ENCODE measurements around the gene SLC36A3. TPM values are rescaled to one million over a fixed set of nuclear protein-coding genes. Genes with fewer than 3 reads are reported as not detected.

SLC36A3 gene
- total and polyA plus RNA-seq, 2 donors (not counting 1 experiment from before 2014, with no cell fraction given), result not detected

DNA sequence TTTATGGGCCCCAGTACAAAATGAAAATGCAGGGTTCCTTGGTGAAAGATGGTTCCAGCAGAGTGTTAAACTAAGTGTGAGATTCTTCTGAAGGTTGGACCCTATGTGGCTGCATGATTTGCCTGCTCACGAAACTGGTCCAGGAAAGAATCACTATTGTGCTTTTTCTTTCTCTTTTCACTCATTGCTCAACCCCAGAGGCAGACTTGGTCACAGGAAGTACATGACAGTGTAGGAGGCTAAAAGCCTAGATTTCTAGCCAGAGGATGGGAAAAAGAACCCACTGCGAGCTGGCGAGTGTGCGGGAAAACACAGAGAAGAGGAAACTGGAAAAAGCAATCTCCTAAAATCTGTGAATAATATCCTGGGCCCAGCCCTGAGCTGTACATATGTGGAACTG lies 25.2 kb upstream of the SLC36A3 start:
- Histone ChIP-seq H3K4me2 (replicated peaks; ENCODE audit: low read depth, low read length, poor library complexity, severe bottlenecking) (no peak overlapping the region), H3K4me3 (ENCODE audit: control extremely low read depth in 1 of 5, extremely low read depth in 1 of 5, insufficient read depth in 1 of 5, low read depth in 2 of 5, low read length in 4 of 5) (no peak overlapping the region), H4K20me1 (ENCODE audit: control insufficient read depth, insufficient read depth, low read length, poor library complexity, severe bottlenecking) (no peaks in the 10 kb centered on the region), H3K4me1 (ENCODE audit: control insufficient read depth in 2 of 2, insufficient read depth in 2 of 2, low read length in 2 of 2) (no peaks in the 10 kb centered on the region), H3K27me3 (replicated peaks in 1 of 4; ENCODE audit: control extremely low read depth in 1 of 4, control insufficient read depth in 3 of 4, insufficient read depth in 4 of 4, low read length in 3 of 4) (peaks cover 0 to 3% (median 0%) of the 10 kb centered on the region in 4 experiments), H3K79me2 (ENCODE audit: control insufficient read depth, insufficient read depth, low read length) (no peaks in the 10 kb centered on the region), H2AFZ (ENCODE audit: insufficient read depth, low read depth, low read length, poor library complexity, severe bottlenecking) (no peak overlapping the region), H3K36me3 (replicated peaks in 1 of 2; ENCODE audit: control extremely low read depth in 1 of 2, control insufficient read depth in 1 of 2, extremely low read depth in 1 of 2, insufficient read depth in 2 of 2, low read length in 1 of 2) (no peaks in the 10 kb centered on the region), H3K27ac (ENCODE audit: low read length in 2 of 2) (no peak overlapping the region), H3K9me3 (ENCODE audit: control extremely low read depth in 1 of 3, control insufficient read depth in 2 of 3, insufficient read depth in 1 of 3, low read length in 2 of 3) (no peaks in the 10 kb centered on the region), H3K9ac (ENCODE audit: low read length) (no peak overlapping the region)
- Mint-ChIP-seq H3K4me1 (no peaks in the 10 kb centered on the region), H3K4me3 (no peak overlapping the region), H3K9me3 (ENCODE audit: insufficient read depth) (no peaks in the 10 kb centered on the region), H3K27ac (no peak overlapping the region), H3K27me3 (peaks cover 13% of the 10 kb centered on the region)
- TF ChIP-seq, protein P1, sequence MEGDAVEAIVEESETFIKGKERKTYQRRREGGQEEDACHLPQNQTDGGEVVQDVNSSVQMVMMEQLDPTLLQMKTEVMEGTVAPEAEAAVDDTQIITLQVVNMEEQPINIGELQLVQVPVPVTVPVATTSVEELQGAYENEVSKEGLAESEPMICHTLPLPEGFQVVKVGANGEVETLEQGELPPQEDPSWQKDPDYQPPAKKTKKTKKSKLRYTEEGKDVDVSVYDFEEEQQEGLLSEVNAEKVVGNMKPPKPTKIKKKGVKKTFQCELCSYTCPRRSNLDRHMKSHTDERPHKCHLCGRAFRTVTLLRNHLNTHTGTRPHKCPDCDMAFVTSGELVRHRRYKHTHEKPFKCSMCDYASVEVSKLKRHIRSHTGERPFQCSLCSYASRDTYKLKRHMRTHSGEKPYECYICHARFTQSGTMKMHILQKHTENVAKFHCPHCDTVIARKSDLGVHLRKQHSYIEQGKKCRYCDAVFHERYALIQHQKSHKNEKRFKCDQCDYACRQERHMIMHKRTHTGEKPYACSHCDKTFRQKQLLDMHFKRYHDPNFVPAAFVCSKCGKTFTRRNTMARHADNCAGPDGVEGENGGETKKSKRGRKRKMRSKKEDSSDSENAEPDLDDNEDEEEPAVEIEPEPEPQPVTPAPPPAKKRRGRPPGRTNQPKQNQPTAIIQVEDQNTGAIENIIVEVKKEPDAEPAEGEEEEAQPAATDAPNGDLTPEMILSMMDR (IDR thresholded peaks at IDR 0.05), result no peak
- no peak for TF ChIP-seq EZH2 (IDR thresholded peaks at IDR 0.05; ENCODE audit: borderline replicate concordance, insufficient read depth, low read depth, low read length, poor library complexity, severe bottlenecking)
- WGBS (ENCODE audit: insufficient coverage), result 88% methylated on average over 4 of the region's 4 CpGs
- DNase-seq, result no peak
- CTCF ChIA-PET, result no interaction called here
- ATAC-seq (ENCODE audit: low read depth), result no peak
- intact Hi-C loops (cut with micrococcal nuclease), result no loop called here
- POLR2A ChIA-PET, result no interaction called here

DNA sequence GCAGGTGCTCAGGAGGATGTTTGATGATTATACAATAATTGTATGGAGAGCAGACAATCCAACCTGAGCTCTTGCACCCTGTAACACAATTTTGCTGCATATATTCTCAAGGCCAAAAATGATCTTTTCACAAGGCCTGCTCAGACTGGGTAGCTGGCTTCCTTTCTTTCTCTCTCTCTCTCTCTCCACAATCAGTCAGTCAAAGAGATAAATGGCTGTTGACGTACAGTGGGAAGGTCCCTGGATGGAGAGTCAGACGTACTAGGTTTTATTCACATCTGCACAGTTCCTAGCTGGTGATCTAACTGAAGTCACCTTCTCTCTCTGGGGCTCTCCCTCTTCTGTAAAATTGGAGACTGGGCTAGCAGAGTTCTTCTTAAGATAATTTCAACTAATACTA lies 24.0 kb upstream of the SLC36A3 start:
- Histone ChIP-seq H4K20me1 (ENCODE audit: control insufficient read depth, insufficient read depth, low read length, poor library complexity, severe bottlenecking) (no peaks in the 10 kb centered on the region), H3K79me2 (ENCODE audit: control insufficient read depth, insufficient read depth, low read length) (no peaks in the 10 kb centered on the region), H3K4me2 (replicated peaks; ENCODE audit: low read depth, low read length, poor library complexity, severe bottlenecking) (no peak overlapping the region), H3K4me3 (ENCODE audit: control extremely low read depth in 1 of 5, extremely low read depth in 1 of 5, insufficient read depth in 1 of 5, low read depth in 2 of 5, low read length in 4 of 5) (no peak overlapping the region), H3K9ac (ENCODE audit: low read length) (no peak overlapping the region), H2AFZ (ENCODE audit: insufficient read depth, low read depth, low read length, poor library complexity, severe bottlenecking) (no peak overlapping the region), H3K27me3 (replicated peaks in 1 of 4; ENCODE audit: control extremely low read depth in 1 of 4, control insufficient read depth in 3 of 4, insufficient read depth in 4 of 4, low read length in 3 of 4) (peaks cover 0 to 6% (median 0%) of the 10 kb centered on the region in 4 experiments), H3K9me3 (ENCODE audit: control extremely low read depth in 1 of 3, control insufficient read depth in 2 of 3, insufficient read depth in 1 of 3, low read length in 2 of 3) (no peaks in the 10 kb centered on the region), H3K36me3 (replicated peaks in 1 of 2; ENCODE audit: control extremely low read depth in 1 of 2, control insufficient read depth in 1 of 2, extremely low read depth in 1 of 2, insufficient read depth in 2 of 2, low read length in 1 of 2) (no peaks in the 10 kb centered on the region), H3K27ac (ENCODE audit: low read length in 2 of 2) (no peak overlapping the region), H3K4me1 (ENCODE audit: control insufficient read depth in 2 of 2, insufficient read depth in 2 of 2, low read length in 2 of 2) (no peaks in the 10 kb centered on the region)
- intact Hi-C loops (cut with micrococcal nuclease), result no loop called here
- no peak for ATAC-seq (ENCODE audit: low read depth)
- Mint-ChIP-seq H3K27ac (no peak overlapping the region), H3K27me3 (peaks cover 13% of the 10 kb centered on the region), H3K4me1 (no peaks in the 10 kb centered on the region), H3K4me3 (no peak overlapping the region), H3K9me3 (ENCODE audit: insufficient read depth) (no peaks in the 10 kb centered on the region)
- ChIA-PET CTCF (no interaction called here), POLR2A (no interaction called here)
- TF ChIP-seq EZH2 (IDR thresholded peaks at IDR 0.05; ENCODE audit: borderline replicate concordance, insufficient read depth, low read depth, low read length, poor library complexity, severe bottlenecking), result no peak
- TF ChIP-seq, protein P1 (IDR thresholded peaks at IDR 0.05), result no peak
- no CpG with 5 or more reads among the region's 2 CpGs for WGBS (ENCODE audit: insufficient coverage)
- no peak for DNase-seq
